CD14-positive monocyte (primary cell): ENCODE results near the gene RCE1. TPM values are rescaled to one million over a fixed set of nuclear protein-coding genes. Genes with fewer than 3 reads are reported as not detected.
"Not testable (repeated sequence)": the region's sequence is repeated elsewhere in the genome, so short reads cannot be mapped to it uniquely, and the experiment has no call there.

Experiments
- DNase-seq, 3 donors: peaks; one replicate each; pipeline ENCODE4 v3.0.0-alpha.2; 2011 to 2022
- H2AFZ ChIP-seq: 2 replicates; pipeline ENCODE4 v1.6.0; 2012; ENCODE audit warnings: mild to moderate bottlenecking, low read depth, low read length, inconsistent platforms; ENCODE audit not compliant: insufficient read depth, poor library complexity, severe bottlenecking
- H3K27ac ChIP-seq, 2 donors: 1 replicate in 1 of 2; 2 replicates in 1 of 2; pipeline ENCODE4 v1.5.1; 2012 to 2013; ENCODE audit warnings: low read length in 2 of 2, control low read depth in 1 of 2, inconsistent platforms in 1 of 2, low read depth in 1 of 2, mild to moderate bottlenecking in 1 of 2
- H3K27me3 ChIP-seq, 2 donors: one replicate each; pipeline versions ENCODE4 v1.6.0 to v1.6.1; 2011 to 2013; ENCODE audit warnings: low read length in 2 of 2; ENCODE audit not compliant: control insufficient read depth in 2 of 2, insufficient read depth in 2 of 2
- H3K36me3 ChIP-seq, 2 donors: replicated peaks in 1 of 2; 1 replicate in 1 of 2; 2 replicates in 1 of 2; pipeline versions ENCODE4 v1.5.1 to v1.6.1; 2012 to 2013; ENCODE audit warnings: low read length in 2 of 2, control low read depth in 1 of 2, inconsistent platforms in 1 of 2, mild to moderate bottlenecking in 1 of 2; ENCODE audit not compliant: insufficient read depth in 2 of 2, control insufficient read depth in 1 of 2
- H3K4me1 ChIP-seq, 2 donors: 1 replicate in 1 of 2; 2 replicates in 1 of 2; pipeline versions ENCODE4 v1.5.1 to v1.6.1; 2012 to 2013; ENCODE audit warnings: low read length in 2 of 2, control low read depth in 1 of 2, inconsistent platforms in 1 of 2, mild to moderate bottlenecking in 1 of 2, moderate library complexity in 1 of 2; ENCODE audit not compliant: insufficient read depth in 2 of 2, control insufficient read depth in 1 of 2
- H3K4me2 ChIP-seq: replicated peaks from 2 replicates; pipeline ENCODE3; 2012; ENCODE audit warnings: low read length, moderate library complexity, mild to moderate bottlenecking; ENCODE audit not compliant: poor library complexity, severe bottlenecking; ENCODE audit errors: extremely low read depth
- H3K4me3 ChIP-seq, 3 experiments: fragments of 200-600 bp in 1 of 3; sonication (generic) in 1 of 3; replicated peaks in 1 of 3; 1 replicate in 2 of 3; 2 replicates in 1 of 3; pipeline ENCODE4 v1.5.1; 2011 to 2013; ENCODE audit warnings: low read length in 3 of 3, mild to moderate bottlenecking in 3 of 3, control low read depth in 2 of 3, low read depth in 2 of 3, inconsistent platforms in 1 of 3, moderate library complexity in 1 of 3
- H3K79me2 ChIP-seq: 2 replicates; pipeline ENCODE4 v1.6.0; 2012; ENCODE audit warnings: mild to moderate bottlenecking, control low read depth, inconsistent platforms, low read length, moderate library complexity; ENCODE audit not compliant: insufficient read depth
- H3K9ac ChIP-seq: 2 replicates; pipeline ENCODE4 v1.6.0; 2017; ENCODE audit warnings: low read length, mild to moderate bottlenecking; ENCODE audit not compliant: insufficient read depth, poor library complexity, severe bottlenecking
- H3K9me3 ChIP-seq, 2 donors: replicated peaks in 1 of 2; 1 replicate in 1 of 2; 2 replicates in 1 of 2; pipeline versions ENCODE4 v1.5.1 to v1.6.1; 2012 to 2013; ENCODE audit warnings: low read length in 2 of 2, control low read depth in 1 of 2; ENCODE audit not compliant: control insufficient read depth in 1 of 2, insufficient read depth in 1 of 2
- H4K20me1 ChIP-seq: 2 replicates; pipeline ENCODE4 v1.6.0; 2012; ENCODE audit warnings: mild to moderate bottlenecking, low read length, control low read depth, moderate library complexity; ENCODE audit not compliant: insufficient read depth
- H3K27ac Mint-ChIP-seq, 7 donors: one replicate each; pipeline ENCODE4 v1.8.0; 2020; ENCODE audit warnings: mild to moderate bottlenecking in 7 of 7, mixed read lengths in 7 of 7, moderate library complexity in 6 of 7, inconsistent platforms in 2 of 7
- H3K27me3 Mint-ChIP-seq, 3 donors: one replicate each; pipeline ENCODE4 v1.8.0; 2021 to 2022; ENCODE audit warnings: low read depth in 3 of 3, mild to moderate bottlenecking in 3 of 3, mixed read lengths in 3 of 3, moderate library complexity in 3 of 3, inconsistent platforms in 1 of 3
- H3K36me3 Mint-ChIP-seq, 2 donors: one replicate each; pipeline ENCODE4 v1.8.0; 2020; ENCODE audit warnings: mixed read lengths in 2 of 2, inconsistent platforms in 1 of 2, mild to moderate bottlenecking in 1 of 2
- H3K4me1 Mint-ChIP-seq: one replicate; pipeline ENCODE4 v1.8.0; 2020; ENCODE audit warnings: mild to moderate bottlenecking, mixed read lengths
- H3K4me3 Mint-ChIP-seq, 2 donors: one replicate each; pipeline ENCODE4 v1.8.0; 2020; ENCODE audit warnings: mild to moderate bottlenecking in 2 of 2, mixed read lengths in 2 of 2, moderate library complexity in 1 of 2
- H3K9me3 Mint-ChIP-seq, 7 donors: one replicate each; pipeline ENCODE4 v1.8.0; 2020 to 2022; ENCODE audit warnings: mixed read lengths in 7 of 7, mild to moderate bottlenecking in 6 of 7, moderate library complexity in 6 of 7, inconsistent platforms in 2 of 7
- WGBS: methylation state at CpG from one replicate; pipeline ENCODE4 v1.1.5; 2013; ENCODE audit warnings: missing lambda C conversion rate; ENCODE audit not compliant: insufficient coverage; 5-methylcytosine and 5-hydroxymethylcytosine counted together
- intact Hi-C, 2 donors: fragments of 100-400 bp; cut with micrococcal nuclease; formaldehyde crosslinking; loops; one replicate each; pipeline versions ENCODE4 v1.15.0 to v1.15.1; 2023
- polyA minus RNA-seq: library from RNA; depleted of rRNA, polyadenylated mRNA; stranded (reverse); fragments of >200 nt; gene quantifications from 2 replicates; pipeline ENCODE4 v1.2.3, GENCODE V29; 2012
- polyA plus RNA-seq, 3 donors: library from polyadenylated mRNA; depleted of rRNA in 1 of 3; unstranded in 2 of 3; stranded (reverse) in 1 of 3; fragments of 300-500 nt in 2 of 3; fragments of >200 nt in 1 of 3; fragmentation: Illumina TruSeq in 2 of 3; gene quantifications; 1 replicate in 2 of 3; 2 replicates in 1 of 3; pipeline ENCODE4 v1.2.3, GENCODE V29; 2012 to 2021
- total RNA-seq, 12 experiments: library from RNA in 1 of 12; stranded (reverse) in 1 of 12; fragments of 120-200 nt in 1 of 12; gene quantifications; one replicate each; pipeline ENCODE4 v1.2.4 and lab custom pipeline; 2013 to 2026; ENCODE audit warnings: mixed read lengths in 6 of 12, inconsistent platforms in 1 of 12
- TF ChIP-seq, protein P1 (sequence below): fragments of 200-600 bp; IDR thresholded peaks from one replicate; pipeline ENCODE4 v1.8.0; 2022; ENCODE audit warnings: antibody characterized with exemption, mild to moderate bottlenecking

Gene RCE1
- total RNA-seq (2013) = 17.9 TPM
- polyA plus RNA-seq = 10 to 100 TPM; 20.3 to 24.7 (median 22.8) TPM
- 21.2 and 28.1 TPM in 2 replicates for polyA minus RNA-seq
- 5.1 to 19.3 (median 11.3) reads per million in 11 experiments for total RNA-seq (lab: John Stamatoyannopoulos, UW)

DNA sequence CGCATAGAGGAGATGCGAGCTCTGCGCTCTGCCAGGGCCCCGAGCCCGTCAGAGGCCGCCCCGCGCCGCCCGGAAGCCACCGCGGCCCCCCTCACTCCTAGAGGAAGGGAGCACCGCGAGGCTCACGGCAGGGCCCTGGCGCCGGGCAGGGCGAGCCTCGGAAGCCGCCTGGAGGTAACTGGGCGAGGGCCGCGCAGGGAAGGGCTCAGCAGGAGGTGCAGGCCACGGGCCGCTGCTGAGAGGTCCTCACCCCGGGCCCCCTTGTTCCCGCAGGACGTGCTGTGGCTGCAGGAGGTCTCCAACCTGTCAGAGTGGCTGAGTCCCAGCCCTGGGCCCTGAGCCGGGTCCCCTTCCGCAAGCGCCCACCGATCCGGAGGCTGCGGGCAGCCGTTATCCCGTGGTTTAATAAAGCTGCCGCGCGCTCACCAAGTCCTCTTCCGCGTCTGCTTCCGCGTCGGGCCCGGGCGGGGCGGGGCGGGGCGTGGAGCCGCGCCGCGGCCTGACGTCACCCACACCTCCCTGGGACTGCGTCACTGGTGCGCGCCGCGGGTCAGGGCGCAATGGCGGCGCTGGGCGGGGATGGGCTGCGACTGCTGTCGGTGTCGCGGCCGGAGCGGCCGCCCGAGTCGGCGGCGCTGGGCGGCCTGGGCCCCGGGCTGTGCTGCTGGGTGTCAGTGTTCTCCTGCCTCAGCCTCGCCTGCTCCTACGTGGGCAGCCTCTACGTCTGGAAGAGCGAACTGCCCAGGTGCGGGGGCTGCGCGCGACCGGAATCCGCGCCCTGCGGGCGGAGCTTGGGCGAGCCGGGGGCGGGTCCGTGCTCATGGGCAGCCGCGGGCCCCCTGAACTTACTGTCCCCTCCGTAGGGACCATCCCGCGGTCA is at the start of gene RCE1:
RCE1 (plus strand) TSS at position 546 of the 880 bp plus-strand sequence; CDS start at position 561, 15 bp downstream.
- under 1% methylated on average over 97 of the region's 98 CpGs for WGBS
- H3K27me3 Mint-ChIP-seq = no peaks in the 10 kb centered on the region
- peaks cover 62% of the 10 kb centered on the region for H3K79me2 ChIP-seq

DNA sequence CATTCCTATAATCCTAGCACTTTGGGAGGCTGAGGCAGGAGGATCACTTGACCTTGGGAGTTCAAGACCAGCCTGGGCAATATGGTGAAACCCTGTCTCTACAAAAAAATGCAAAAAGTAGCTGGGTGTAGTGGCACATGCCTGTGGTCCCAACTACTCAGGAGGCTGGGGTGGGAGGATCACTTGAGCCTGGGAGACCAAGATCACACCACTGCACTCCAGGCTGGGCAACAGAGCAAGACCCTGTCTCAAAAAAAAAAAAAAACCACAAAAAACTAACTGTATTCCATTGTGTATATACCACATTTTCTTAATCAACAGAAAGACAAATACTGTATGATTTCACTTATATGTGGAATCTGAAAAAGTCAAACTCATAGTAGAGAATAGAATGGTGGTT is 43.4 kb upstream of the RCE1 start:
- H3K27me3 ChIP-seq, H3K4me1 ChIP-seq, H3K9me3 Mint-ChIP-seq, H3K27ac ChIP-seq, H3K4me3 ChIP-seq, H3K4me1 Mint-ChIP-seq, H2AFZ ChIP-seq, H3K36me3 Mint-ChIP-seq, H4K20me1 ChIP-seq, H3K4me3 Mint-ChIP-seq, H3K79me2 ChIP-seq, H3K9ac ChIP-seq, intact Hi-C loops, H3K4me2 ChIP-seq, H3K9me3 ChIP-seq, DNase-seq, H3K27me3 Mint-ChIP-seq, H3K36me3 ChIP-seq: not testable (repeated sequence)
- H3K27ac Mint-ChIP-seq = peak overlapping the region in 1 of 7 donors; percentile 44

More for the DNA sequence above, at the start of gene RCE1:
- Mint-ChIP-seq H3K27ac (peak within 1 kb of the TSS; percentile 92 to 97 (median 93)), H3K4me1 (peaks cover 37% of the 10 kb centered on the region), H3K9me3 (no peaks in the 10 kb centered on the region), H3K4me3 (peak within 1 kb of the TSS; percentile 90 to 94), H3K36me3 (peaks cover 29 to 42% of the 10 kb centered on the region in 2 donors)
- H3K4me3 ChIP-seq = peak within 1 kb of the TSS; percentile 76 to 91 (median 83)
- H2AFZ ChIP-seq = peak within 1 kb of the TSS; percentile 87
- peak within 1 kb of the TSS; percentile 95 for H3K4me2 ChIP-seq
- peaks cover 41% of the 10 kb centered on the region for H4K20me1 ChIP-seq
- TF ChIP-seq, protein P1, sequence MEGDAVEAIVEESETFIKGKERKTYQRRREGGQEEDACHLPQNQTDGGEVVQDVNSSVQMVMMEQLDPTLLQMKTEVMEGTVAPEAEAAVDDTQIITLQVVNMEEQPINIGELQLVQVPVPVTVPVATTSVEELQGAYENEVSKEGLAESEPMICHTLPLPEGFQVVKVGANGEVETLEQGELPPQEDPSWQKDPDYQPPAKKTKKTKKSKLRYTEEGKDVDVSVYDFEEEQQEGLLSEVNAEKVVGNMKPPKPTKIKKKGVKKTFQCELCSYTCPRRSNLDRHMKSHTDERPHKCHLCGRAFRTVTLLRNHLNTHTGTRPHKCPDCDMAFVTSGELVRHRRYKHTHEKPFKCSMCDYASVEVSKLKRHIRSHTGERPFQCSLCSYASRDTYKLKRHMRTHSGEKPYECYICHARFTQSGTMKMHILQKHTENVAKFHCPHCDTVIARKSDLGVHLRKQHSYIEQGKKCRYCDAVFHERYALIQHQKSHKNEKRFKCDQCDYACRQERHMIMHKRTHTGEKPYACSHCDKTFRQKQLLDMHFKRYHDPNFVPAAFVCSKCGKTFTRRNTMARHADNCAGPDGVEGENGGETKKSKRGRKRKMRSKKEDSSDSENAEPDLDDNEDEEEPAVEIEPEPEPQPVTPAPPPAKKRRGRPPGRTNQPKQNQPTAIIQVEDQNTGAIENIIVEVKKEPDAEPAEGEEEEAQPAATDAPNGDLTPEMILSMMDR = no peak
- H3K9ac ChIP-seq = peak within 1 kb of the TSS; percentile 100
- H3K27ac ChIP-seq = peak within 1 kb of the TSS; percentile 88 to 98
- peak; percentile 84 to 93 (median 85) for DNase-seq
- no peaks in the 10 kb centered on the region for H3K9me3 ChIP-seq
- H3K36me3 ChIP-seq = peaks cover 33 to 39% of the 10 kb centered on the region in 2 donors
- H3K27me3 ChIP-seq = no peaks in the 10 kb centered on the region
- intact Hi-C loops = loop anchor here (2.0 to 10.0 kb wide), 3 partner anchors 428 to 552 kb away; partner anchors contain the start of genes BRMS1 (in 1 of the 2) and RAD9A (in 1 of the 2)
- peaks cover 23 to 30% of the 10 kb centered on the region in 2 donors for H3K4me1 ChIP-seq
